ENCODE data around the gene CYP19A1. TPM values are rescaled to one million over a fixed set of nuclear protein-coding genes. Genes with fewer than 3 reads are reported as not detected.

CYP19A1 gene
- total RNA-seq, 4 donors from 2014 or later, result 1.8 to 2.9 (median 2.5) TPM; not detected in 1

DNA sequence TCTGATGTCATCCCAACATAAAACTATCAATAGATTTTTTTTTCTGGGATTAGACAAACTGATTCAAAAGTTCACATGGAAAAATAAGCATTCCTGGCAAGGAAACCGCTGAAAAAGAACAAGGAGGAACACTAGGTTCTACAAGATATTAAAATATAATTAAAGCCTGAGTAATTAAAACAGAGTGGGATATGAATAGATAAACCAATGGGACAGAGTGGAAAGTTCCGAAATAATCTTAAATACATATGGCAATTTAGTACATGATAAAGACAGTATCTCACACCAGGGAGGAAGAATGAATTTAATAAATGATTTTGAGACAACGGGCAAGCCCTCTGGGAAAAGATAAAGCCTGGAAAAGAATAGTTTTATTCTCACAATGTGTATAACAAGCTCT lies 7.7 kb upstream of the CYP19A1 start:
- WGBS, 2 donors (ENCODE audit: low coverage in 1 of 2), result 54% methylated on average over 2 to 3 of the region's 3 CpGs
- no peak for TF ChIP-seq EP300 (IDR thresholded peaks at IDR 0.05)
- TF ChIP-seq POLR2A (IDR thresholded peaks at IDR 0.05), result no peak
- no peak for TF ChIP-seq POLR2AphosphoS5 (IDR thresholded peaks at IDR 0.05)
- TF ChIP-seq, protein P1, sequence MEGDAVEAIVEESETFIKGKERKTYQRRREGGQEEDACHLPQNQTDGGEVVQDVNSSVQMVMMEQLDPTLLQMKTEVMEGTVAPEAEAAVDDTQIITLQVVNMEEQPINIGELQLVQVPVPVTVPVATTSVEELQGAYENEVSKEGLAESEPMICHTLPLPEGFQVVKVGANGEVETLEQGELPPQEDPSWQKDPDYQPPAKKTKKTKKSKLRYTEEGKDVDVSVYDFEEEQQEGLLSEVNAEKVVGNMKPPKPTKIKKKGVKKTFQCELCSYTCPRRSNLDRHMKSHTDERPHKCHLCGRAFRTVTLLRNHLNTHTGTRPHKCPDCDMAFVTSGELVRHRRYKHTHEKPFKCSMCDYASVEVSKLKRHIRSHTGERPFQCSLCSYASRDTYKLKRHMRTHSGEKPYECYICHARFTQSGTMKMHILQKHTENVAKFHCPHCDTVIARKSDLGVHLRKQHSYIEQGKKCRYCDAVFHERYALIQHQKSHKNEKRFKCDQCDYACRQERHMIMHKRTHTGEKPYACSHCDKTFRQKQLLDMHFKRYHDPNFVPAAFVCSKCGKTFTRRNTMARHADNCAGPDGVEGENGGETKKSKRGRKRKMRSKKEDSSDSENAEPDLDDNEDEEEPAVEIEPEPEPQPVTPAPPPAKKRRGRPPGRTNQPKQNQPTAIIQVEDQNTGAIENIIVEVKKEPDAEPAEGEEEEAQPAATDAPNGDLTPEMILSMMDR (IDR thresholded peaks at IDR 0.05), result no peak
- ATAC-seq, result no peak
- no peaks in the 10 kb centered on the region for H3K9me3 ChIP-seq
- no peaks in the 10 kb centered on the region for H3K36me3 ChIP-seq
- no peak overlapping the region for H3K27ac ChIP-seq
- peaks cover 6 to 34% (median 11%) of the 10 kb centered on the region in 3 donors for H3K4me1 ChIP-seq
- H3K27me3 ChIP-seq, result peaks cover 18% of the 10 kb centered on the region
- no peak overlapping the region for H3K4me3 ChIP-seq

DNA sequence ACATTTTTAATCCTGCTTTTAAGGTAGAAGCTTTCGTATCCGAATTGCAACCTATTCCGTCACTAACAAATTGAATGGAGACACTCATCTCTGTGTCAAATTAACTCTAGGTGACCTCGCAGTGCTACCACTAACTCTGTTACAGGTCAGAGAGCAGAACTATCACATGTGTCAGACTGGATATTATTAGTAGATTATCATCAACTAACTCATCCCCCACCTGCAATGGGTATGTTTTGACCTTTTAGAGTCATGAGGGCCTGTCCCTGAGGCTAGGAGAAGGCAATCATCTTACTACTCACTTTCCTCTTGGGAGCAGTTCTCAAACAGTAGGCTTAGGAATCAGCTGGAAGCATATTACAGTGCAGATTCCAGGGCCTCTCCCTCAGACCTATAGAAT lies 5.1 kb upstream of the CYP19A1 start:
- no peaks in the 10 kb centered on the region for H3K9me3 ChIP-seq
- 93 to 99% methylated on average over 4 of the region's 4 CpGs for WGBS, 2 donors (ENCODE audit: low coverage in 1 of 2)
- H3K36me3 ChIP-seq, result no peaks in the 10 kb centered on the region
- TF ChIP-seq EP300 (IDR thresholded peaks at IDR 0.05), result no peak
- TF ChIP-seq POLR2AphosphoS5 (IDR thresholded peaks at IDR 0.05), result no peak
- TF ChIP-seq POLR2A (IDR thresholded peaks at IDR 0.05), result no peak
- TF ChIP-seq, protein P1 (IDR thresholded peaks at IDR 0.05), result no peak
- H3K27me3 ChIP-seq, result peaks cover 23% of the 10 kb centered on the region
- H3K27ac ChIP-seq, result no peak overlapping the region
- ATAC-seq, result no peak
- H3K4me1 ChIP-seq, result peaks cover 0 to 20% (median 4%) of the 10 kb centered on the region in 3 donors
- no peak overlapping the region for H3K4me3 ChIP-seq

DNA sequence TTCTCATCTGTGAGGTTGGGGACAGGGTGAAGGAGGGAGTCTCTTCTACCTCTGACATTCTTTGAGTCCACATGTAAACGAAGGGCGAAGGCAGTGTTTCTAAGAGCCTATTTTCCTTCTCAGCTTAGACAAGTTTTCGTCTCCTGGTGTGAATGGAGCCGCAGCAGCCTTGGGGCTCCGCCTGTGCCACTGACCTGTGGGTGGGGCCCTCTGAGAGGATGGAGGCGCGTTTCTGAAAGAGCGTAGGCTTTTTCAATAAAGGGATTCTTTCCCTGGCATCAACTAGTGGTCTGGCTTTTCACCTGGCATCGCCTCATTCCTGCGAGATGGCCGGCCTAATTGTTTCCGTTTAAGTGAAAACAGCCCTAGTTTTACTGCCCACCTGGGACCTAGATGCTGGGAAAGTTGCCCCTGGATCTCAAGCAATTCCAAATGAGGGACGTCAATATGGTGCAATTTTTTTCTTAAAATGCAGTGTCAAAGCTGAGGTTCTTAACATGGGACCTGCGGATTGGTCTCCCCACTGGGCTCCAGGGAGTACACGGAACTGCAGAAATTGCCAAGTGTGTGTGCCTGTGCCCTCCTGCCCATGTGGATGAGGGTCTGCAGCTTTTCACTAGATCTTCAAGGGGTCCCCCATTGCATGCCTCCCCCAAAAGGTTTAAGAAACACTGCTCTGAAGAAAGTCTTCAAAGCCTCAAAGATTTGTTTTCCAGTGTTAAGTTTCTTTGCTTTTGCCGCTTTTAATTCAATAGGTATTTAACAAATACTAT lies 4.0 kb upstream of the CYP19A1 start:
- Histone ChIP-seq H3K4me1 (peaks cover 0 to 22% (median 4%) of the 10 kb centered on the region in 3 donors), H3K27ac (peak overlapping the region in 3 of 4 donors; percentile 25 to 76 (median 57)), H3K27me3 (peaks cover 23% of the 10 kb centered on the region), H3K36me3 (no peaks in the 10 kb centered on the region), H3K4me3 (peak overlapping the region in 1 of 2 donors; percentile 54), H3K9me3 (no peaks in the 10 kb centered on the region)
- no peak for ATAC-seq
- no peak for TF ChIP-seq EP300 (IDR thresholded peaks at IDR 0.05)
- no peak for TF ChIP-seq POLR2A (IDR thresholded peaks at IDR 0.05)
- TF ChIP-seq, protein P1 (IDR thresholded peaks at IDR 0.05), result no peak
- no peak for TF ChIP-seq POLR2AphosphoS5 (IDR thresholded peaks at IDR 0.05)
- WGBS, 2 donors (ENCODE audit: low coverage in 1 of 2), result 71% methylated on average over 11 of the region's 16 CpGs; no CpG with 5 or more reads in 1 of the 2 donors

DNA sequence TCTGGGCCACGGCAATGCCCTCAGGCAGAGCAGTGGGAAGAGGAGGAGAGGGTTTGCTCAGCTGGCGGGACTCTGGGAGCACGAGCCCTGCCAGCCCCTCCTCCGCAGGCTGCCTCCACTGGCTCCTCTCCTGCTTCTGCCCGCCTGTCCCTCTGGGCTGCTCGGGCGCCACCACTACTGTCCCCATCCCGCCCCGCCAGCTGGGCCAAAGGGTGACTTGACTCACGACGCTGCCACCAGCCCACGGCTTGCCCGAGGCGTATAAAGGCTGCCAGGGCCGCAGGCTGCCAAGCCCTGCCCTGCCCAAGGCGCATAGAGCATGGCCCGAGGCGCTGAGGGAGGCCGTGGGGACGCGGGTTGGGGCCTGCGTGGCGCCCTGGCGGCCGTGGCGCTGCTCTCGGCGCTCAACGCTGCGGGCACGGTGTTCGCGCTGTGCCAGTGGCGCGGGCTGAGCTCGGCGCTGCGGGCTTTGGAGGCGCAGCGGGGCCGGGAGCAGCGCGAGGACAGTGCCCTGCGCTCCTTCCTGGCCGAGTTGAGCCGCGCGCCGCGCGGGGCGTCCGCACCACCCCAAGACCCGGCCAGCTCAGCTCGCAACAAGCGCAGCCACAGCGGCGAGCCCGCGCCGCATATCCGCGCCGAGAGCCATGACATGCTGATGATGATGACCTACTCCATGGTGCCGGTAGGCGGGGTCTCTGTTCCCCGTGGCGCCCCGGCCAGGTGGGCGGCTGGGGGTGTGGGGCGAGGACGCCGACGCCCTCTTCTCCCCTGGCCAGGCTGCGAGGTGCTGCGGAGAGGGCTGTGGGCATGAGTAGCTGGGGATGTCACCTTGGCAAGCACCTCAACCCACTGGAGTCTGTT lies 3.2 kb upstream of the CYP19A1 start, which contains the start of gene GLDN:
TSS of gene GLDN (plus strand) at position 290 of the 861 bp plus-strand sequence. CDS start at position 320, 30 bp downstream.
- Histone ChIP-seq H3K4me3 (peak within 1 kb of the TSS; percentile 19 to 54), H3K27ac (peak within 1 kb of the TSS in 3 of 4 donors; percentile 25 to 76 (median 57)), H3K9me3 (no peaks in the 10 kb centered on the region), H3K27me3 (peaks cover 23% of the 10 kb centered on the region), H3K4me1 (peaks cover 0 to 31% (median 9%) of the 10 kb centered on the region in 3 donors), H3K36me3 (no peaks in the 10 kb centered on the region)
- no peak for TF ChIP-seq EP300 (IDR thresholded peaks at IDR 0.05)
- TF ChIP-seq, protein P1 (IDR thresholded peaks at IDR 0.05), result peak in 1 of 4 experiments; percentile 7
- TF ChIP-seq POLR2A (IDR thresholded peaks at IDR 0.05), result no peak
- no peak for TF ChIP-seq POLR2AphosphoS5 (IDR thresholded peaks at IDR 0.05)
- peak; percentile 53 for ATAC-seq
- WGBS, 2 donors (ENCODE audit: low coverage in 1 of 2), result 11% methylated on average over 12 of the region's 76 CpGs; no CpG with 5 or more reads in 1 of the 2 donors
